Kidney (tissue), 14 donors: ENCODE results near the gene INO80. TPM values are rescaled to one million over a fixed set of nuclear protein-coding genes. Genes with fewer than 3 reads are reported as not detected.

Experiments used
- DNase-seq, 5 donors: peaks; one replicate each; pipeline ENCODE4 v3.0.0-alpha.2; 2013 to 2020
- FAIRE-seq: peaks from 2 replicates; lab custom pipeline; 2012; peaks lifted over from hg19 to GRCh38; lab: Jason Lieb, UNC
- H3K27ac ChIP-seq, 2 donors: one replicate each; pipeline ENCODE4 v1.7.0; 2013; ENCODE audit warnings: low read depth in 2 of 2, low read length in 2 of 2, inconsistent platforms in 1 of 2
- H3K27me3 ChIP-seq: one replicate; pipeline ENCODE4 v1.7.1; 2013; ENCODE audit warnings: low read length, inconsistent platforms; ENCODE audit not compliant: control insufficient read depth, insufficient read depth
- H3K36me3 ChIP-seq, 3 donors: one replicate each; pipeline versions ENCODE4 v1.7.0 to v1.7.1; 2013; ENCODE audit warnings: low read length in 3 of 3, control low read depth in 1 of 3, inconsistent platforms in 1 of 3; ENCODE audit not compliant: insufficient read depth in 3 of 3, control insufficient read depth in 2 of 3
- H3K4me1 ChIP-seq, 3 donors: one replicate each; pipeline versions ENCODE4 v1.7.0 to v1.7.1; 2013; ENCODE audit warnings: low read length in 3 of 3, inconsistent platforms in 1 of 3, low read depth in 1 of 3; ENCODE audit not compliant: control insufficient read depth in 2 of 3, insufficient read depth in 2 of 3
- H3K4me3 ChIP-seq, 3 donors: one replicate each; pipeline versions ENCODE4 v1.7.0 to v1.8.1; 2013; ENCODE audit warnings: low read length in 3 of 3, control low read depth in 1 of 3, inconsistent platforms in 1 of 3
- H3K9ac ChIP-seq, 3 donors: one replicate each; pipeline versions ENCODE4 v1.7.0 to v1.7.1; 2013; ENCODE audit warnings: low read length in 3 of 3, control low read depth in 1 of 3, inconsistent platforms in 1 of 3
- H3K9me3 ChIP-seq, 3 donors: one replicate each; pipeline versions ENCODE4 v1.7.0 to v1.7.1; 2013; ENCODE audit warnings: low read length in 3 of 3, control low read depth in 1 of 3, inconsistent platforms in 1 of 3; ENCODE audit not compliant: control insufficient read depth in 2 of 3, insufficient read depth in 1 of 3
- CTCF ChIP-seq: IDR thresholded peaks from 3 replicates; pipeline ENCODE4 v1.5.1; 2012; ENCODE audit warnings: mild to moderate bottlenecking, moderate library complexity, borderline replicate concordance; ENCODE audit not compliant: insufficient read depth; ENCODE audit errors: extremely low read depth
- intact Hi-C: fragments of 100-400 bp; cut with DNase I; formaldehyde crosslinking; loops from one replicate; pipeline ENCODE4 v1.11.1; 2022
- polyA plus RNA-seq: library from polyadenylated mRNA; stranded (reverse); fragments of 350-450 nt; fragmentation: Illumina TruSeq; extraction: RNeasy Lipid Tissue Mini Kit (QIAGEN cat#74804); gene quantifications from one replicate; pipeline ENCODE4 v1.2.3, GENCODE V29; 2014; ENCODE audit warnings: low read depth, low replicate concordance; ENCODE audit not compliant: insufficient read depth
- total RNA-seq: library from RNA; stranded (reverse); fragmentation: NEBNext Ultra II Directional; extraction: Animal tissue kit (Norgen Biotek cat#: 25700); gene quantifications from one replicate; pipeline ENCODE4 v1.2.1, GENCODE V29; 2021
- donor health status: control.
- donor health status: control.
- donor health status: control.
- donor health status: control.
- donor health status: control.
- donor health status: DM: yes; HTN: yes; CAD: no.
- donor health status: Normal renal cell carcinoma (clear cell type).

The INO80 gene
- total and polyA plus RNA-seq, 2 donors from 2014 or later: 6.0 to 27.3 TPM

DNA sequence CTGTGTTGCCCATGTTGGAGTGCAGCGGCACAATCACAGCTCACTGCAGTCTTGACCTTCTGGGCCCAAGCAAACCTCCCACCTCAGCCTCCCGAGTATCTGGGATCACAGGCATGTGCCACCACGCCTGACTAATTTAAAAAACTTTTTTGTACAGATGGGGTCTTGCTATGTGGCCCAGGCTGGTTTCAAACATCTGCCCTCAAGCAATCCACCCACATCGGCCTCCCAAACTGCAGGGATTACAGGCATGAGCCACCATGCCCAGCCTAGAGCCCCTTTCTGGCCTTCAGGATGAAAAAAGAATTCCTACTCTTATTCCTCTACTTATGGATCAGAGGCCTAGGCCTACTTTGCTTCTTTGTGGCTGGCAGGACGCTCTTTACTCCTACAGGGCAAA, 123.3 kb downstream of the INO80 start:
- TF ChIP-seq CTCF: no peak
- Histone ChIP-seq H3K4me3 (no peak overlapping the region), H3K27ac (no peak overlapping the region), H3K9ac (no peak overlapping the region), H3K27me3 (no peaks in the 10 kb centered on the region), H3K4me1 (peaks cover 0 to 2% (median 0%) of the 10 kb centered on the region in 3 donors), H3K36me3 (peaks cover 4 to 12% (median 9%) of the 10 kb centered on the region in 3 donors), H3K9me3 (no peaks in the 10 kb centered on the region)
- no peak for FAIRE-seq
- intact Hi-C loops: no loop called here
- DNase-seq: no peak

DNA sequence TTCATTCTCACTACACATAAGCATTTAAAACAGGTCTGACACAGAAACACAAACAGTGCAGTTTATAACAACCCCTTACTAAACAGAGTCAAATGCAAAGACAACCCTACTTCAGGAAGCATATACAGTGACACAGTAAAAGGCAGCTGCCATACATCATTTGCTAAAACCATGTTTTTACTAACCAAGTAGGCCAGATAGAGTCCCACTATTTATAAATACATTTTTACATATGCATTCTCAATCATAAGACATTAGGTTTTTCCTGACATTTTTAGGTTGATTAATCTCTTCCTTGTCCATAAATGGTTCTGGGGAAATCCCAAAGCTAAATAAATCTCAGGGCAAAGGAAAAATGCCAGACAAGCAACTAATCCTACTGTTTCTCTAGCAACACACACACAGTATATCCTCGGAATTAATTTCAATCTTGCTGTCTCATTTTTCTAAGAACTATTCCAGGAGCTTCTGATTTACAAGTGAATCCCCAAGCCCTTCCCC, 123.8 kb downstream of the INO80 start:
- no peak overlapping the region for H3K4me3 ChIP-seq
- peaks cover 8 to 13% (median 9%) of the 10 kb centered on the region in 3 donors for H3K36me3 ChIP-seq
- TF ChIP-seq CTCF: no peak
- peaks cover 0 to 2% (median 0%) of the 10 kb centered on the region in 3 donors for H3K4me1 ChIP-seq
- H3K9me3 ChIP-seq: no peaks in the 10 kb centered on the region
- H3K9ac ChIP-seq: no peak overlapping the region
- no peak overlapping the region for H3K27ac ChIP-seq
- DNase-seq (peak in 2 of 5 donors; percentile 60 to 87), FAIRE-seq (no peak)
- intact Hi-C loops: no loop called here
- no peaks in the 10 kb centered on the region for H3K27me3 ChIP-seq

GRCh38 chr15:40991355-40991754, 124.7 kb downstream of the INO80 start:
- no peaks in the 10 kb centered on the region for H3K27me3 ChIP-seq
- H3K4me1 ChIP-seq: peaks cover 0 to 2% (median 0%) of the 10 kb centered on the region in 3 donors
- H3K9me3 ChIP-seq: no peaks in the 10 kb centered on the region
- no peak overlapping the region for H3K27ac ChIP-seq
- no peak for TF ChIP-seq CTCF
- H3K9ac ChIP-seq: no peak overlapping the region
- intact Hi-C loops: no loop called here
- H3K4me3 ChIP-seq: no peak overlapping the region
- FAIRE-seq (no peak), DNase-seq (no peak)
- peaks cover 10 to 11% (median 11%) of the 10 kb centered on the region in 3 donors for H3K36me3 ChIP-seq

DNA sequence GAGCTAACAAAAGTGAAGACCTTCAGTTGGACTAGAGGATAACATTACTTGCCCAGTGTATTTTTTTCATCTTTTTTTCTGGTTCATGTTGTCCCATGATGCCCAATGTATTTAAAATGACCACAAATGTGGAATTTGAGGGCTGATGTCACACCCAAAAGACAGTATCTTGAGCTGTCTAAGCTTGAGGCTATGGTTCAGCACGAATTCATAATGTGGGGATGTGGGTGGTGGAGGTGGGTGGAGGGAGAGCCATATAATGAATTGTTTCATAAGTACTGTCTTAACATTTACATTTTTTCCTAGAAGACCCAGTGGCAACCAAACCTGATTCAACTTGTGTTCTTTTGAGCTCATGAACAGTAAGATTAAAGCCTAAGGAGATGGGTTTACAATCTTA, 125.3 kb downstream of the INO80 start:
- H3K36me3 ChIP-seq: peaks cover 11 to 14% (median 13%) of the 10 kb centered on the region in 3 donors
- no peaks in the 10 kb centered on the region for H3K27me3 ChIP-seq
- H3K9ac ChIP-seq: no peak overlapping the region
- FAIRE-seq (no peak), DNase-seq (no peak)
- intact Hi-C loops: no loop called here
- no peak for TF ChIP-seq CTCF
- H3K9me3 ChIP-seq: no peaks in the 10 kb centered on the region
- H3K27ac ChIP-seq: no peak overlapping the region
- peaks cover 0 to 2% (median 0%) of the 10 kb centered on the region in 3 donors for H3K4me1 ChIP-seq
- no peak overlapping the region for H3K4me3 ChIP-seq
